Osteoblast (primary cell): ENCODE measurements around the gene CRADD. TPM values are rescaled to one million over a fixed set of nuclear protein-coding genes. Genes with fewer than 3 reads are reported as not detected.
A peak's percentile ranks its signal among the peaks of the same experiment; 100 is the strongest.

ENCODE experiments used
- DNase-seq: peaks from one replicate; pipeline ENCODE4 v3.0.0; 2011; ENCODE audit warnings: low spot score, mixed read lengths; ENCODE audit not compliant: insufficient read length; ENCODE audit errors: missing footprints
- H2AFZ ChIP-seq: 2 replicates; pipeline ENCODE4 v1.6.0; 2011; ENCODE audit warnings: mild to moderate bottlenecking, low read length
- H3K27ac ChIP-seq: 2 replicates; pipeline ENCODE4 v1.5.1; 2011; ENCODE audit warnings: mild to moderate bottlenecking, low read depth, low read length, moderate library complexity
- H3K27me3 ChIP-seq: 2 replicates; pipeline ENCODE4 v1.6.0; 2012; ENCODE audit warnings: mild to moderate bottlenecking, control low read depth, inconsistent platforms, low read length, moderate library complexity; ENCODE audit not compliant: insufficient read depth
- H3K36me3 ChIP-seq: 2 replicates; pipeline ENCODE4 v1.5.1; 2011; ENCODE audit warnings: mild to moderate bottlenecking, low read length, control low read depth, moderate library complexity; ENCODE audit not compliant: insufficient read depth
- H3K4me1 ChIP-seq: 2 replicates; pipeline ENCODE4 v1.5.1; 2011; ENCODE audit warnings: mild to moderate bottlenecking, low read length, control low read depth, moderate library complexity; ENCODE audit not compliant: insufficient read depth
- H3K4me2 ChIP-seq: 2 replicates; pipeline ENCODE4 v1.6.0; 2011; ENCODE audit warnings: mild to moderate bottlenecking, low read length; ENCODE audit not compliant: insufficient read depth
- H3K4me3 ChIP-seq: fragments of 200-600 bp; sonication (generic); 3 replicates; pipeline ENCODE4 v1.5.1; 2012; ENCODE audit warnings: mild to moderate bottlenecking, low read length, inconsistent platforms; ENCODE audit not compliant: insufficient read depth
- H3K79me2 ChIP-seq: 2 replicates; pipeline ENCODE4 v1.6.0; 2012; ENCODE audit warnings: mild to moderate bottlenecking, low read length, control low read depth, inconsistent platforms; ENCODE audit not compliant: insufficient read depth
- H3K9me3 ChIP-seq: 2 replicates; pipeline ENCODE4 v1.5.1; 2011; ENCODE audit warnings: low read depth, low read length, control low read depth
- H4K20me1 ChIP-seq: 2 replicates; pipeline ENCODE4 v1.6.0; 2012; ENCODE audit warnings: mild to moderate bottlenecking, low read length, control low read depth; ENCODE audit not compliant: insufficient read depth
- CTCF ChIP-seq: IDR thresholded peaks from 2 replicates; pipeline ENCODE4 v1.5.1; 2011; ENCODE audit warnings: mild to moderate bottlenecking, low read depth, low read length, moderate library complexity; ENCODE audit errors: extremely low read depth
- total RNA-seq: library from RNA; depleted of rRNA; stranded (reverse); fragments of >200 nt; gene quantifications from 2 replicates; pipeline ENCODE4 v1.2.3, GENCODE V29; 2012

The CRADD gene
- total RNA-seq, 1 donor = 15.6 TPM

- Histone ChIP-seq H3K79me2 (no peaks in the 10 kb centered on the region), H3K27ac (no peak overlapping the region), H3K4me1 (no peaks in the 10 kb centered on the region), H3K4me3 (no peak overlapping the region), H3K4me2 (no peak overlapping the region), H3K9me3 (peaks cover 7% of the 10 kb centered on the region), H3K36me3 (no peaks in the 10 kb centered on the region), H2AFZ (peak overlapping the region; percentile 62), H4K20me1 (no peaks in the 10 kb centered on the region), H3K27me3 (no peaks in the 10 kb centered on the region)
- TF ChIP-seq CTCF = no peak
- no peak for DNase-seq
Measured at GRCh38 chr12:93713800-93714199, 36.6 kb downstream of the CRADD start.

GRCh38 chr12:93714382-93714781 lies 37.2 kb downstream of the CRADD start:
- no peak for DNase-seq
- TF ChIP-seq CTCF = no peak
- no peaks in the 10 kb centered on the region for H3K79me2 ChIP-seq
- peak overlapping the region; percentile 62 for H2AFZ ChIP-seq
- H3K4me1 ChIP-seq = no peaks in the 10 kb centered on the region
- H3K36me3 ChIP-seq = no peaks in the 10 kb centered on the region
- no peak overlapping the region for H3K4me3 ChIP-seq
- no peaks in the 10 kb centered on the region for H3K27me3 ChIP-seq
- H3K9me3 ChIP-seq = peaks cover 7% of the 10 kb centered on the region
- H3K27ac ChIP-seq = no peak overlapping the region
- H4K20me1 ChIP-seq = no peaks in the 10 kb centered on the region
- no peak overlapping the region for H3K4me2 ChIP-seq

GRCh38 chr12:93719710-93720109 lies 42.5 kb downstream of the CRADD start:
- no peak for TF ChIP-seq CTCF

DNA sequence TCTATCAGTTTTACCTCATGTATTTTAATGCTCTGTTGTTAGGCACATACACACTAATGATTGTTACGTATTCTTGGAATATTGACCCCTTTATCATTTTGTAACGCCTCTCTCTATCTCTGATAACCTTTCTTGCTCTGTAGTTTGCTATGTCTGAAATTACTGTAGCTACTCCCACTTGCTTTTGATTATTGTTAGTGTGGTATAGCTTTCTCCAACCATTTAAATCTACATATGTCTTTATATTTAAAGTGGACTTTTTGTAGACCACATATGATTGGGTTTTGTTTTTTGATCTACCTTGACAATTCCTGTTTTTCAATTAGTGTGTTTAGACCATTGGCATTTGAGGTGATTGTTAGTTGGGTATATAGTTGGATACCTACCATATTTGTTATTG lies 43.4 kb downstream of the CRADD start:
- Histone ChIP-seq H2AFZ (no peak overlapping the region), H3K4me1 (peaks cover 3% of the 10 kb centered on the region), H3K9me3 (no peaks in the 10 kb centered on the region), H3K79me2 (no peaks in the 10 kb centered on the region), H3K36me3 (no peaks in the 10 kb centered on the region), H4K20me1 (no peaks in the 10 kb centered on the region), H3K4me2 (no peak overlapping the region), H3K4me3 (no peak overlapping the region), H3K27ac (no peak overlapping the region), H3K27me3 (no peaks in the 10 kb centered on the region)
- no peak for DNase-seq
- no peak for TF ChIP-seq CTCF

More at GRCh38 chr12:93719710-93720109, 42.5 kb downstream of the CRADD start:
- H3K36me3 ChIP-seq = no peaks in the 10 kb centered on the region
- no peak overlapping the region for H2AFZ ChIP-seq
- no peak overlapping the region for H3K4me3 ChIP-seq
- H3K27me3 ChIP-seq = no peaks in the 10 kb centered on the region
- H3K4me2 ChIP-seq = no peak overlapping the region
- no peaks in the 10 kb centered on the region for H3K79me2 ChIP-seq
- H4K20me1 ChIP-seq = no peaks in the 10 kb centered on the region
- no peak for DNase-seq
- H3K4me1 ChIP-seq = peaks cover 3% of the 10 kb centered on the region
- H3K9me3 ChIP-seq = no peaks in the 10 kb centered on the region
- no peak overlapping the region for H3K27ac ChIP-seq
